ENCODE data around the gene TJP2. TPM values are rescaled to one million over a fixed set of nuclear protein-coding genes. Genes with fewer than 3 reads are reported as not detected.

TJP2 gene
- total and polyA plus RNA-seq, 2 donors (not counting 3 experiments of a cell fraction or from before 2014, with no cell fraction given) = 83.0 to 168 TPM

DNA sequence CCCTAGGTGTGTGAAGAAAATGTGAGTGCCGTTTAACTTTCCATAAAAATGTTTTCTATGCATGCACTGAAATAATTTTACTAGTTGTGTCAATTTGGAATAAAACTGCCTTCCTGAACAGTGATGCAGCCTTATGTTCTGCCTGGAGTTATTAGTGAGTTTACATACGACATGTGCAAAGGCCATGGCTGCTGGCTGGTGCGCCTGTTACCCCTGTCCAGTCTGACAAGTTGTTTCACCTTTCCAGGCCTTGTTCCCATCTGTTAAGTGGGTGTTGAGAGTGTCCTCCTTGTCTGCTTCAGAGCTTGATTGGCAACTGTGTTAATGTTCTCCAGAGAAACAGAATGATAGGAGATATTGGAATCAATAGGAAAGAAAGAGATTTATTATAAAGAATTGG lies 60.6 kb downstream of the TJP2 start:
- ChIA-PET POLR2A (no interaction called here), CTCF (interaction anchor here (3.3 kb wide), 1 partner anchor 11 kb away, joined by 11 read pairs; no protein-coding TSS in a partner anchor)
- Histone ChIP-seq H4K20me1 (replicated peaks; ENCODE audit: control insufficient read depth, extremely low read depth, insufficient read depth, low read length) (no peaks in the 10 kb centered on the region), H2AFZ (ENCODE audit: low read depth, low read length) (no peak overlapping the region), H3K9ac (replicated peaks; ENCODE audit: extremely low read depth, insufficient read depth, low read length) (no peak overlapping the region), H3K27me3 (ENCODE audit: control insufficient read depth in 2 of 2, insufficient read depth in 2 of 2, low read length in 2 of 2) (no peaks in the 10 kb centered on the region), H3K27ac (ENCODE audit: insufficient read depth, low read depth, low read length) (no peak overlapping the region), H3K9me1 (replicated peaks; ENCODE audit: control insufficient read depth, extremely low read depth, insufficient read depth, low read length) (no peaks in the 10 kb centered on the region), H3K4me3 (replicated peaks in 1 of 3; ENCODE audit: insufficient read depth in 1 of 3, low read depth in 1 of 3, low read length in 3 of 3) (no peak overlapping the region), H3K79me2 (ENCODE audit: control insufficient read depth, insufficient read depth, low read length) (peaks cover 2% of the 10 kb centered on the region), H3K9me3 (replicated peaks; ENCODE audit: control insufficient read depth, insufficient read depth, low read length) (no peaks in the 10 kb centered on the region), H3K4me1 (ENCODE audit: control insufficient read depth, extremely low read depth, insufficient read depth, low read length) (no peaks in the 10 kb centered on the region), H3K36me3 (ENCODE audit: control insufficient read depth in 2 of 2, extremely low read depth in 1 of 2, insufficient read depth in 2 of 2, low read length in 2 of 2) (peaks cover 15 to 30% of the 10 kb centered on the region in 2 experiments), H3K4me2 (ENCODE audit: insufficient read depth, low read length) (no peak overlapping the region)
- no TSS peak for BruUV-seq (replicated peaks)
- FAIRE-seq (no peak), DNase-seq (ENCODE audit: low read depth, low spot score) (no peak)
- intact Hi-C loops (cut with micrococcal nuclease) = no loop called here
- no peak for TF ChIP-seq JUN (IDR thresholded peaks at IDR 0.05; ENCODE audit: borderline replicate concordance, insufficient read depth, insufficient read length, low read depth)
- TF ChIP-seq POLR2AphosphoS5 (IDR thresholded peaks at IDR 0.05; ENCODE audit: insufficient read depth, low read depth, low read length) = no peak
- TF ChIP-seq, protein P1, sequence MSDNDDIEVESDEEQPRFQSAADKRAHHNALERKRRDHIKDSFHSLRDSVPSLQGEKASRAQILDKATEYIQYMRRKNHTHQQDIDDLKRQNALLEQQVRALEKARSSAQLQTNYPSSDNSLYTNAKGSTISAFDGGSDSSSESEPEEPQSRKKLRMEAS (IDR thresholded peaks at IDR 0.05; ENCODE audit: insufficient read depth, insufficient read length) = no peak
- no peak for TF ChIP-seq CTCF (IDR thresholded peaks at IDR 0.05; ENCODE audit: extremely low read depth in 1 of 2, insufficient read depth in 1 of 2, low read depth in 1 of 2, low read length in 2 of 2)
- no peak for TF ChIP-seq GATA2 (IDR thresholded peaks at IDR 0.05; ENCODE audit: insufficient read depth, insufficient read length, low read depth, low read length)
- dilution Hi-C loops (cut with MboI; ENCODE audit: extremely low pct_ligation_motif_present, low sequenced_read_pairs) = no loop called here

- ChIA-PET POLR2A (no interaction called here), CTCF (interaction anchor here (2.2 to 3.3 kb wide), 2 partner anchors 11 to 13 kb away, joined by 7 to 11 read pairs; no protein-coding TSS in a partner anchor)
- intact Hi-C loops (cut with micrococcal nuclease) = no loop called here
- FAIRE-seq (no peak), DNase-seq (ENCODE audit: low read depth, low spot score) (no peak)
- Histone ChIP-seq H3K4me2 (ENCODE audit: insufficient read depth, low read length) (no peak overlapping the region), H3K36me3 (ENCODE audit: control insufficient read depth in 2 of 2, extremely low read depth in 1 of 2, insufficient read depth in 2 of 2, low read length in 2 of 2) (peaks cover 14 to 28% of the 10 kb centered on the region in 2 experiments), H3K9ac (replicated peaks; ENCODE audit: extremely low read depth, insufficient read depth, low read length) (no peak overlapping the region), H2AFZ (ENCODE audit: low read depth, low read length) (no peak overlapping the region), H3K9me1 (replicated peaks; ENCODE audit: control insufficient read depth, extremely low read depth, insufficient read depth, low read length) (no peaks in the 10 kb centered on the region), H3K9me3 (replicated peaks; ENCODE audit: control insufficient read depth, insufficient read depth, low read length) (no peaks in the 10 kb centered on the region), H3K4me1 (ENCODE audit: control insufficient read depth, extremely low read depth, insufficient read depth, low read length) (no peaks in the 10 kb centered on the region), H3K27me3 (ENCODE audit: control insufficient read depth in 2 of 2, insufficient read depth in 2 of 2, low read length in 2 of 2) (no peaks in the 10 kb centered on the region), H4K20me1 (replicated peaks; ENCODE audit: control insufficient read depth, extremely low read depth, insufficient read depth, low read length) (no peaks in the 10 kb centered on the region), H3K79me2 (ENCODE audit: control insufficient read depth, insufficient read depth, low read length) (peaks cover 2% of the 10 kb centered on the region), H3K27ac (ENCODE audit: insufficient read depth, low read depth, low read length) (no peak overlapping the region), H3K4me3 (replicated peaks in 1 of 3; ENCODE audit: insufficient read depth in 1 of 3, low read depth in 1 of 3, low read length in 3 of 3) (no peak overlapping the region)
- dilution Hi-C loops (cut with MboI; ENCODE audit: extremely low pct_ligation_motif_present, low sequenced_read_pairs) = no loop called here
- TF ChIP-seq EZH2 (IDR thresholded peaks at IDR 0.05; ENCODE audit: borderline replicate concordance, low read depth, low read length, severe bottlenecking) = no peak
- no peak for TF ChIP-seq GATA2 (IDR thresholded peaks at IDR 0.05; ENCODE audit: insufficient read depth, insufficient read length, low read depth, low read length)
- BruUV-seq (replicated peaks) = no TSS peak
Observed at GRCh38 chr9:69236188-69236587, 62.1 kb downstream of the TJP2 start.

All from endothelial cell of umbilical vein (primary cell).